IMR-90 (cell line): Measurements from ENCODE around the gene IL13RA1.

ENCODE experiments used
- BHLHE40 ChIP-seq: fragments of 150-350 bp; IDR thresholded peaks from 2 replicates; pipeline ENCODE4 v1.6.1; 2016; ENCODE audit warnings: mild to moderate bottlenecking, low read depth, low read length
- CEBPB ChIP-seq: IDR thresholded peaks from 2 replicates; pipeline ENCODE4 v1.6.1; 2012; ENCODE audit warnings: low read depth, low read length, improper control_type of control experiment
- CHD1 ChIP-seq: IDR thresholded peaks from 2 replicates; pipeline ENCODE4 v1.6.1; 2012; ENCODE audit warnings: low read depth, low read length, improper control_type of control experiment
- CTCF ChIP-seq: conservative IDR thresholded peaks from 2 replicates; pipeline ENCODE4 v1.5.1; 2012; ENCODE audit warnings: mild to moderate bottlenecking, low read depth, low read length, improper control_type of control experiment
- MAFK ChIP-seq: IDR thresholded peaks from 2 replicates; pipeline ENCODE4 v1.6.1; 2012; ENCODE audit warnings: low read depth, low read length, improper control_type of control experiment
- MAZ ChIP-seq: IDR thresholded peaks from 2 replicates; pipeline ENCODE4 v1.6.1; 2012; ENCODE audit warnings: low read depth, mild to moderate bottlenecking, low read length, improper control_type of control experiment, moderate library complexity, borderline replicate concordance
- NFE2L2 ChIP-seq: fragments of 150-350 bp; IDR thresholded peaks from 2 replicates; pipeline ENCODE4 v1.6.1; 2016; ENCODE audit warnings: low read depth, mild to moderate bottlenecking, low read length
- POLR2A ChIP-seq: IDR thresholded peaks from 2 replicates; pipeline ENCODE4 v1.6.1; 2012; ENCODE audit warnings: mild to moderate bottlenecking, low read depth, low read length
- RAD21 ChIP-seq: IDR thresholded peaks from 2 replicates; pipeline ENCODE4 v1.6.1; 2012; ENCODE audit warnings: low read length, improper control_type of control experiment
- RCOR1 ChIP-seq: IDR thresholded peaks from 2 replicates; pipeline ENCODE4 v1.6.1; 2012; ENCODE audit warnings: mild to moderate bottlenecking, low read length, improper control_type of control experiment; ENCODE audit not compliant: insufficient replicate concordance
- RFX5 ChIP-seq: IDR thresholded peaks from 2 replicates; pipeline ENCODE4 v1.8.0; 2012; ENCODE audit warnings: low read depth, mild to moderate bottlenecking, low read length, moderate library complexity
- SMC3 ChIP-seq: fragments of 150-350 bp; IDR thresholded peaks from 2 replicates; pipeline ENCODE4 v1.6.1; 2016; ENCODE audit warnings: low read depth, mild to moderate bottlenecking, antibody characterized with exemption, low read length, moderate library complexity

GRCh38 chrX:118729042-118729652 is 1.7 kb downstream of the IL13RA1 start:
- no peak for TF ChIP-seq CTCF
- no peak for TF ChIP-seq SMC3
- no peak for TF ChIP-seq POLR2A
- no peak for TF ChIP-seq CEBPB
- no peak for TF ChIP-seq CHD1
- TF ChIP-seq RFX5: no peak
- TF ChIP-seq BHLHE40: no peak
- TF ChIP-seq NFE2L2: no peak
- TF ChIP-seq RAD21: no peak
- no peak for TF ChIP-seq MAZ
- no peak for TF ChIP-seq RCOR1
- TF ChIP-seq MAFK: no peak
